ENCODE data around the gene TTLL1.
A peak's percentile ranks its signal among the peaks of the same experiment; 100 is the strongest.

The TTLL1 gene

GRCh38 chr22:43100225-43100624 is 11.0 kb upstream of the TTLL1 start:
- TF ChIP-seq POLR2A (IDR thresholded peaks at IDR 0.05; ENCODE audit: low read length) (no peak), GATA1 (IDR thresholded peaks at IDR 0.05; ENCODE audit: low read depth, low read length) (no peak)
- DNase-seq = no peak

GRCh38 chr22:43099095-43099494 is 9.9 kb upstream of the TTLL1 start:
- no peak for DNase-seq
- TF ChIP-seq POLR2A (IDR thresholded peaks at IDR 0.05; ENCODE audit: low read length) (no peak), GATA1 (IDR thresholded peaks at IDR 0.05; ENCODE audit: low read depth, low read length) (no peak)

- no peak for TF ChIP-seq POLR2A (IDR thresholded peaks at IDR 0.05; ENCODE audit: low read length)
- TF ChIP-seq GATA1 (IDR thresholded peaks at IDR 0.05; ENCODE audit: low read depth, low read length) = no peak
- DNase-seq = no peak
These were observed 9.2 kb upstream of the TTLL1 start for GRCh38 chr22:43098356-43098755.

DNA sequence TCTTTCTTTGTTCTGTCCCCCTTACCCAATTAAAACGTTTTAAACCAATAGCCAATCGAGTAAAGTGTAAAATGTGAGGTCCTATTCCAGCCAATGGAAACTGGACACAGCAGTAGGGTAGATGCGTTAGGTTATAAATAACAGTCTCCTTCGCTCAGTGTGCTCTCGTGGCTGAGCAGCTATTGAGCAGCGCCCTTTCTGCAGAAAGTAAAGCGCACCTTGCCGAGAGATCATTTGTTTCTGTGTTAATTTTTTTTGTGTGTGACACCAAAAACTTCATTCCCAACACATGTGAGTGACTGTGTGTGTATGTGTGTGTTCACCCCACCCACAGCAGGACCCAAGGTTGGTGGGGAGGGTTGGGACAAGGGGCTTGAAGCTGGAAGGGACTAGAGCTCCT is 7.2 kb upstream of the TTLL1 start:
- TF ChIP-seq POLR2A (IDR thresholded peaks at IDR 0.05; ENCODE audit: low read length) (no peak), GATA1 (IDR thresholded peaks at IDR 0.05; ENCODE audit: low read depth, low read length) (no peak)
- peak in 1 of 2 experiments; percentile 12 for DNase-seq

GRCh38 chr22:43094551-43094950 is 5.4 kb upstream of the TTLL1 start:
- DNase-seq = no peak
- TF ChIP-seq GATA1 (IDR thresholded peaks at IDR 0.05; ENCODE audit: low read depth, low read length) (no peak), POLR2A (IDR thresholded peaks at IDR 0.05; ENCODE audit: low read length) (no peak)

GRCh38 chr22:43094085-43094484 is 4.9 kb upstream of the TTLL1 start:
- DNase-seq = peak; percentile 12 to 19
- TF ChIP-seq GATA1 (IDR thresholded peaks at IDR 0.05; ENCODE audit: low read depth, low read length) (no peak), POLR2A (IDR thresholded peaks at IDR 0.05; ENCODE audit: low read length) (no peak)

DNA sequence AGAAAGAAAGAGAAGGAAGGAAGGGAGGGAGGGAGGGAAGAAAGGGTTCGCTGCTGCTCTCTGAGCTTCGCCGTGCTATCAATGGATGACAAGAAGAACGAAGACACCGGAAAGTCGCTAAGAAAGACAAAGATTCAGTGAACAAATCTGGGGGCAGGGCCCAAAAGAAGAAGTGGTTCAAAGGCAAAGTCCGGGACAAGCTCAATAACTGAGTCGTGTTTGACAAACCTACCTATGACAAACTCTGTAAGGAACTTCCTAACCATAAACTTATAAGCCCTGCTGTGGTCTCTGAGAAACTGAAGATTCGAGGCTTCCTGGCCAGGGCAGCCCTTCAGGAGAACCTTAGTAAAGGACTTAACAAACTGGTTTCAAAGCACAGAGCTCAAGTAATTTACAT is 2.9 kb upstream of the TTLL1 start:
- no peak for DNase-seq
- TF ChIP-seq GATA1 (IDR thresholded peaks at IDR 0.05; ENCODE audit: low read depth, low read length) (no peak), POLR2A (IDR thresholded peaks at IDR 0.05; ENCODE audit: low read length) (no peak)

GRCh38 chr22:43090130-43090789 is 1.1 kb upstream of the TTLL1 start:
- peak; percentile 90 to 92 for DNase-seq
- TF ChIP-seq GATA1 (IDR thresholded peaks at IDR 0.05; ENCODE audit: low read depth, low read length) = no peak
- TF ChIP-seq POLR2A (IDR thresholded peaks at IDR 0.05; ENCODE audit: low read length) = no peak

GRCh38 chr22:43088627-43088983 is 586 bp downstream of the TTLL1 start:
- no peak for DNase-seq
- no peak for TF ChIP-seq POLR2A (IDR thresholded peaks at IDR 0.05; ENCODE audit: low read length)
- no peak for TF ChIP-seq GATA1 (IDR thresholded peaks at IDR 0.05; ENCODE audit: low read depth, low read length)

GRCh38 chr22:43085658-43086606 is 3.3 kb downstream of the TTLL1 start:
- DNase-seq = no peak

DNA sequence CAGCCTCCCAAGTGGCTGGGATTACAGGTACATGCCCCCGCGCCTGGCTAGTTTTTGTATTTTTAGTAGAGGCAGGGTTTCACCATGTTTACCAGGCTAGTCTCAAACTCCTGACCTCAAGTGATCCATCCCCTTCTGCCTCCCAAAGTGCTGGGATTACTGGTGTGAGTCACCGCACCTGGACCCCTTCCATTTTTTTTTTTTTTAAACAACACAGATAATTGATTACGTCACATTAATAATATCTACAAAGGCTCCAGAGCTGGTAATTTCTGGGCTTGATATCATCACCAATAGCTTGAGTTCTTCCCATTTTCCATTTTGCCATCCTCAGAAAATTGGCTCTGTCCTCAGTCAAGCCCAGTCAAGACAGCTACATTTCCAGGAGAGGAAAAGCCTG is 7.2 kb downstream of the TTLL1 start:
- DNase-seq = no peak
- TF ChIP-seq POLR2A (IDR thresholded peaks at IDR 0.05; ENCODE audit: low read length) (no peak), GATA1 (IDR thresholded peaks at IDR 0.05; ENCODE audit: low read depth, low read length) (no peak)

More at GRCh38 chr22:43085658-43086606, 3.3 kb downstream of the TTLL1 start:
- TF ChIP-seq POLR2A (IDR thresholded peaks at IDR 0.05; ENCODE audit: low read length) (no peak), GATA1 (IDR thresholded peaks at IDR 0.05; ENCODE audit: low read depth, low read length) (no peak)

- DNase-seq = no peak
- TF ChIP-seq POLR2A (IDR thresholded peaks at IDR 0.05; ENCODE audit: low read length) (no peak), GATA1 (IDR thresholded peaks at IDR 0.05; ENCODE audit: low read depth, low read length) (no peak)
These were observed 8.6 kb downstream of the TTLL1 start for GRCh38 chr22:43080616-43081015.

GRCh38 chr22:43079742-43080141 is 9.4 kb downstream of the TTLL1 start:
- TF ChIP-seq GATA1 (IDR thresholded peaks at IDR 0.05; ENCODE audit: low read depth, low read length) (no peak), POLR2A (IDR thresholded peaks at IDR 0.05; ENCODE audit: low read length) (no peak)
- no peak for DNase-seq

GRCh38 chr22:43078522-43078921 is 10.7 kb downstream of the TTLL1 start:
- TF ChIP-seq POLR2A (IDR thresholded peaks at IDR 0.05; ENCODE audit: low read length) = no peak
- no peak for TF ChIP-seq GATA1 (IDR thresholded peaks at IDR 0.05; ENCODE audit: low read depth, low read length)
- DNase-seq = no peak
